ENCODE results near the gene TM9SF1. TPM values are rescaled to one million over a fixed set of nuclear protein-coding genes. Genes with fewer than 3 reads are reported as not detected.

TM9SF1 gene
- polyA plus RNA-seq, 3 donors = 14.6 to 56.0 (median 51.1) TPM

GRCh38 chr14:24146978-24147760 is 48.1 kb downstream of the TM9SF1 start, which contains the start of gene RNF31:
TSS of gene RNF31 (plus strand) at chr14:24147498. CDS start at chr14:24147699, 201 bp downstream.
- Histone ChIP-seq H3K9ac (ENCODE audit: insufficient read depth, low read length, poor library complexity, severe bottlenecking) (peak within 1 kb of the TSS; percentile 93), H3K27me3 (ENCODE audit: control insufficient read depth in 2 of 2, insufficient read depth in 2 of 2, low read length in 2 of 2) (no peaks in the 10 kb centered on the region), H4K20me1 (ENCODE audit: insufficient read depth, low read length) (peaks cover 69% of the 10 kb centered on the region), H3K79me2 (ENCODE audit: insufficient read depth, low read length) (peaks cover 76% of the 10 kb centered on the region), H2AFZ (ENCODE audit: insufficient read depth, low read depth, low read length, poor library complexity, severe bottlenecking) (peak within 1 kb of the TSS; percentile 93), H3K4me1 (ENCODE audit: control insufficient read depth in 1 of 2, insufficient read depth in 2 of 2, low read length in 2 of 2) (peaks cover 28 to 41% of the 10 kb centered on the region in 2 donors), H3K27ac (ENCODE audit: low read depth in 1 of 2, low read length in 2 of 2) (peak within 1 kb of the TSS; percentile 84 to 89), H3K36me3 (replicated peaks in 1 of 2; ENCODE audit: control insufficient read depth in 1 of 2, insufficient read depth in 2 of 2, low read length in 2 of 2) (peaks cover 49 to 62% of the 10 kb centered on the region in 2 donors), H3K9me3 (replicated peaks in 1 of 2; ENCODE audit: control insufficient read depth in 1 of 2, insufficient read depth in 1 of 2, low read length in 2 of 2) (no peaks in the 10 kb centered on the region), H3K4me3 (replicated peaks in 1 of 3; ENCODE audit: low read depth in 2 of 3, low read length in 3 of 3) (peak within 1 kb of the TSS; percentile 84 to 100 (median 89)), H3K4me2 (replicated peaks; ENCODE audit: extremely low read depth, low read length, poor library complexity, severe bottlenecking) (peak within 1 kb of the TSS; percentile 98)
- TF ChIP-seq CTCF (IDR thresholded peaks at IDR 0.05) = no peak
- H3K4me1 Mint-ChIP-seq = peaks cover 41% of the 10 kb centered on the region
- H3K4me3 Mint-ChIP-seq = peak within 1 kb of the TSS; percentile 98 to 99
- under 1% methylated on average over 50 of the region's 57 CpGs for WGBS (ENCODE audit: insufficient coverage)
- intact Hi-C loops (cut with micrococcal nuclease) = loop anchor here in 1 of 2 donors (1.0 to 2.0 kb wide), 2 partner anchors 14 to 33 kb away; partner anchors contain the start of genes DCAF11, IRF9 and NRL
- peaks cover 63 to 65% of the 10 kb centered on the region in 2 donors for H3K36me3 Mint-ChIP-seq
- peak within 1 kb of the TSS; percentile 95 to 99 (median 97) for H3K27ac Mint-ChIP-seq
- DNase-seq = peak; percentile 97 to 99 (median 98)
- peaks cover 0 to 2% (median 0%) of the 10 kb centered on the region in 3 donors for H3K27me3 Mint-ChIP-seq (ENCODE audit: low read depth in 3 of 3)
- no peaks in the 10 kb centered on the region for H3K9me3 Mint-ChIP-seq

- Histone ChIP-seq H3K79me2 (ENCODE audit: insufficient read depth, low read length) (peaks cover 72% of the 10 kb centered on the region), H3K9me3 (replicated peaks in 1 of 2; ENCODE audit: control insufficient read depth in 1 of 2, insufficient read depth in 1 of 2, low read length in 2 of 2) (no peaks in the 10 kb centered on the region)
Observed at GRCh38 chr14:24146453-24146977, 48.7 kb downstream of the TM9SF1 start, which contains the start of gene PSME2. TSS of gene PSME2 (minus strand) at chr14:24146610. CDS start at chr14:24146581, 29 bp downstream.

More at GRCh38 chr14:24146453-24146977, 48.7 kb downstream of the TM9SF1 start, which contains the start of gene PSME2:
- peak within 1 kb of the TSS; percentile 98 to 99 for H3K4me3 Mint-ChIP-seq
- peaks cover 43 to 55% of the 10 kb centered on the region in 2 donors for H3K36me3 ChIP-seq (replicated peaks in 1 of 2; ENCODE audit: control insufficient read depth in 1 of 2, insufficient read depth in 2 of 2, low read length in 2 of 2)
- no peaks in the 10 kb centered on the region for H3K9me3 Mint-ChIP-seq
- H3K27me3 Mint-ChIP-seq (ENCODE audit: low read depth in 3 of 3) = peaks cover 0 to 2% (median 0%) of the 10 kb centered on the region in 3 donors
- H3K27ac Mint-ChIP-seq = peak within 1 kb of the TSS; percentile 95 to 99 (median 97)
- H3K4me1 ChIP-seq (ENCODE audit: control insufficient read depth in 1 of 2, insufficient read depth in 2 of 2, low read length in 2 of 2) = peaks cover 33 to 47% of the 10 kb centered on the region in 2 donors
- no peaks in the 10 kb centered on the region for H3K27me3 ChIP-seq (ENCODE audit: control insufficient read depth in 2 of 2, insufficient read depth in 2 of 2, low read length in 2 of 2)
- H3K36me3 Mint-ChIP-seq = peaks cover 56 to 59% of the 10 kb centered on the region in 2 donors
- no peak for TF ChIP-seq CTCF (IDR thresholded peaks at IDR 0.05)
- peak; percentile 76 to 90 (median 87) for DNase-seq
- intact Hi-C loops (cut with micrococcal nuclease) = loop anchor here in 1 of 2 donors (2.0 kb wide), 1 partner anchor 14 kb away; the partner anchor contains the start of gene IRF9
- H3K4me2 ChIP-seq (replicated peaks; ENCODE audit: extremely low read depth, low read length, poor library complexity, severe bottlenecking) = peak within 1 kb of the TSS; percentile 98
- H3K4me3 ChIP-seq (replicated peaks in 1 of 3; ENCODE audit: low read depth in 2 of 3, low read length in 3 of 3) = peak within 1 kb of the TSS; percentile 84 to 100 (median 89)
- peak within 1 kb of the TSS; percentile 84 to 89 for H3K27ac ChIP-seq (ENCODE audit: low read depth in 1 of 2, low read length in 2 of 2)
- peaks cover 65% of the 10 kb centered on the region for H4K20me1 ChIP-seq (ENCODE audit: insufficient read depth, low read length)
- peak within 1 kb of the TSS; percentile 93 for H2AFZ ChIP-seq (ENCODE audit: insufficient read depth, low read depth, low read length, poor library complexity, severe bottlenecking)
- peak within 1 kb of the TSS; percentile 93 for H3K9ac ChIP-seq (ENCODE audit: insufficient read depth, low read length, poor library complexity, severe bottlenecking)
- 0% methylated on average over 16 of the region's 25 CpGs for WGBS (ENCODE audit: insufficient coverage)
- H3K4me1 Mint-ChIP-seq = peaks cover 46% of the 10 kb centered on the region

Measured in CD14-positive monocyte (primary cell).